Erythroblast (primary cell): ENCODE data around the gene ZIK1.

ENCODE experiments used
- GATA1 ChIP-seq: IDR thresholded peaks from 2 replicates; pipeline ENCODE4 v1.6.1; 2011; ENCODE audit warnings: low read depth, mild to moderate bottlenecking, control low read depth, low read length, moderate library complexity
- POLR2A ChIP-seq: IDR thresholded peaks from 2 replicates; pipeline ENCODE4 v1.6.1; 2011; ENCODE audit warnings: mild to moderate bottlenecking, low read length

DNA sequence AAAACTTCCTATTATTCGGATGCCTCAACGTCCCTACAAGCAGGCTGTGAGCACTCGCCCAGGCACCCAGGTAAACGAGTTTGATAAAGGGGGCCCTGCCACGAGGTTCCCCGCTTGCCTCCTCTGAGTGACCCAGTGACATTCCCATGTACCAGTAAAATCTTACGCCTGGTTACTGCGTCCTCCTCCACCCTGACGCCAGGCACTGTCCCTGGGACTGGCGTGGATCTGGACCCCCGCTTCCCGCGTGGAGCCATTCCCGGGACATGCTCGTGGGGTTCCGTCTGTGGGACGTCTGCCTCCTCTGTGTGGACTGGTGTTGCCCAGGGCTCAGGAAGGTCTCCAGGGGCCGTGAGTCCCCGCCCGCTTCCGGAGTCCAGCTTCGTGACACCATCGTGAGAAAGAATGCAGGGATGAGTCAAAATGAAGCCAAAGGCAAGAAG lies 23.9 kb upstream of the ZIK1 start:
- TF ChIP-seq POLR2A = no peak
- no peak for TF ChIP-seq GATA1
